HepG2 (cell line): Measurements from ENCODE around the gene ABL2. TPM values are rescaled to one million over a fixed set of nuclear protein-coding genes. Genes with fewer than 3 reads are reported as not detected.

Experiments
- ARNTL ChIP-seq: sonication (generic); formaldehyde crosslinking; IDR thresholded peaks from 2 replicates; pipeline ENCODE4 v1.4.0; 2020; ENCODE audit warnings: mild to moderate bottlenecking, missing genetic modification reagents
- FOXJ3 ChIP-seq: sonication (generic); formaldehyde crosslinking; IDR thresholded peaks from 2 replicates; pipeline ENCODE4 v1.4.0; 2020; ENCODE audit warnings: missing genetic modification reagents, mild to moderate bottlenecking, borderline replicate concordance
- HNRNPH1 ChIP-seq: fragments of 200-400 bp; formaldehyde crosslinking; optimal IDR thresholded peaks from 2 replicates; pipeline ENCODE3; 2017; ENCODE audit warnings: mild to moderate bottlenecking, low read depth, low read length
- KMT2B ChIP-seq: IDR thresholded peaks from 2 replicates; pipeline ENCODE4 v1.6.1; 2016; ENCODE audit warnings: missing genetic modification reagents, missing compliant biosample characterization
- NCOA2 ChIP-seq: sonication (generic); formaldehyde crosslinking; IDR thresholded peaks from 2 replicates; pipeline ENCODE4 v1.8.0; 2022; ENCODE audit warnings: inconsistent platforms
- RORA ChIP-seq: sonication (generic); formaldehyde crosslinking; IDR thresholded peaks from 2 replicates; pipeline ENCODE4 v1.5.0; 2020; ENCODE audit warnings: mild to moderate bottlenecking, missing genetic modification reagents, moderate library complexity
- TBL1XR1 ChIP-seq: fragments of 150-350 bp; IDR thresholded peaks from 2 replicates; pipeline ENCODE4 v1.6.1; 2014; ENCODE audit warnings: borderline replicate concordance, low read length; ENCODE audit not compliant: partially characterized antibody
- TSC22D2 ChIP-seq: sonication (generic); formaldehyde crosslinking; IDR thresholded peaks from 2 replicates; pipeline ENCODE4 v1.5.1; 2020; ENCODE audit warnings: missing genetic modification reagents, mild to moderate bottlenecking, borderline replicate concordance
- ZBTB21 ChIP-seq: sonication (generic); formaldehyde crosslinking; IDR thresholded peaks from 2 replicates; pipeline ENCODE4 v1.4.0; 2020; ENCODE audit warnings: missing genetic modification reagents
- ZBTB26 ChIP-seq: IDR thresholded peaks from 2 replicates; pipeline ENCODE4 v1.6.1; 2016; ENCODE audit warnings: missing compliant biosample characterization, missing genetic modification reagents, borderline replicate concordance
- ZBTB4 ChIP-seq: sonication (generic); formaldehyde crosslinking; IDR thresholded peaks from 2 replicates; pipeline ENCODE4 v1.4.0; 2020; ENCODE audit warnings: missing genetic modification reagents, mild to moderate bottlenecking, borderline replicate concordance
- ZBTB8A ChIP-seq: sonication (generic); formaldehyde crosslinking; IDR thresholded peaks from 2 replicates; pipeline ENCODE4 v1.4.0; 2020; ENCODE audit warnings: mild to moderate bottlenecking, low read depth, missing genetic modification reagents, borderline replicate concordance
- ZNF543 ChIP-seq: sonication (generic); formaldehyde crosslinking; IDR thresholded peaks from 2 replicates; pipeline ENCODE4 v1.4.0; 2020; ENCODE audit warnings: mild to moderate bottlenecking, missing genetic modification reagents
- ZNF703 ChIP-seq: sonication (generic); formaldehyde crosslinking; IDR thresholded peaks from 2 replicates; pipeline ENCODE4 v1.5.1; 2020; ENCODE audit warnings: missing genetic modification reagents, mild to moderate bottlenecking, moderate library complexity, borderline replicate concordance
- ZNF75D ChIP-seq: sonication (generic); formaldehyde crosslinking; IDR thresholded peaks from 2 replicates; pipeline ENCODE4 v1.8.1; 2023; ENCODE audit warnings: missing genetic modification reagents, mild to moderate bottlenecking, borderline replicate concordance
- polyA plus RNA-seq, 8 experiments: library from polyadenylated mRNA; depleted of rRNA in 3 of 8; stranded (reverse) in 7 of 8; unstranded in 1 of 8; fragments of >200 nt; fragmentation: Illumina TruSeq in 4 of 8; extraction: Trizol in 4 of 8; gene quantifications; 2 replicates each; pipeline versions ENCODE4 v1.2.1 to v1.2.3, GENCODE V29; 2011 to 2016; ENCODE audit warnings: low read depth in 4 of 8, missing spikeins in 1 of 8, mixed read lengths in 1 of 8; ENCODE audit not compliant: insufficient read depth in 1 of 8
- total RNA-seq, 5 experiments: library from RNA; depleted of rRNA; stranded (reverse); fragments of >200 nt; fragmentation: Illumina TruSeq; extraction: Trizol; gene quantifications; 2 replicates each; pipeline ENCODE4 v1.2.3, GENCODE V29; 2016; ENCODE audit warnings: low read depth in 1 of 5
- TF ChIP-seq, protein P1 (sequence below): sonication (generic); formaldehyde crosslinking; IDR thresholded peaks from 2 replicates; pipeline ENCODE4 v1.5.0; 2020; ENCODE audit warnings: mild to moderate bottlenecking, missing genetic modification reagents, borderline replicate concordance

The ABL2 gene
- total and polyA plus RNA-seq, 2 of the 13 experiments (the other 11 are each of a cell fraction or from before 2014, with no cell fraction given): 5.8 to 6.0 TPM

GRCh38 chr1:179151908-179152682 is 77.4 kb downstream of the ABL2 start (continued):
- TF ChIP-seq, protein P1, sequence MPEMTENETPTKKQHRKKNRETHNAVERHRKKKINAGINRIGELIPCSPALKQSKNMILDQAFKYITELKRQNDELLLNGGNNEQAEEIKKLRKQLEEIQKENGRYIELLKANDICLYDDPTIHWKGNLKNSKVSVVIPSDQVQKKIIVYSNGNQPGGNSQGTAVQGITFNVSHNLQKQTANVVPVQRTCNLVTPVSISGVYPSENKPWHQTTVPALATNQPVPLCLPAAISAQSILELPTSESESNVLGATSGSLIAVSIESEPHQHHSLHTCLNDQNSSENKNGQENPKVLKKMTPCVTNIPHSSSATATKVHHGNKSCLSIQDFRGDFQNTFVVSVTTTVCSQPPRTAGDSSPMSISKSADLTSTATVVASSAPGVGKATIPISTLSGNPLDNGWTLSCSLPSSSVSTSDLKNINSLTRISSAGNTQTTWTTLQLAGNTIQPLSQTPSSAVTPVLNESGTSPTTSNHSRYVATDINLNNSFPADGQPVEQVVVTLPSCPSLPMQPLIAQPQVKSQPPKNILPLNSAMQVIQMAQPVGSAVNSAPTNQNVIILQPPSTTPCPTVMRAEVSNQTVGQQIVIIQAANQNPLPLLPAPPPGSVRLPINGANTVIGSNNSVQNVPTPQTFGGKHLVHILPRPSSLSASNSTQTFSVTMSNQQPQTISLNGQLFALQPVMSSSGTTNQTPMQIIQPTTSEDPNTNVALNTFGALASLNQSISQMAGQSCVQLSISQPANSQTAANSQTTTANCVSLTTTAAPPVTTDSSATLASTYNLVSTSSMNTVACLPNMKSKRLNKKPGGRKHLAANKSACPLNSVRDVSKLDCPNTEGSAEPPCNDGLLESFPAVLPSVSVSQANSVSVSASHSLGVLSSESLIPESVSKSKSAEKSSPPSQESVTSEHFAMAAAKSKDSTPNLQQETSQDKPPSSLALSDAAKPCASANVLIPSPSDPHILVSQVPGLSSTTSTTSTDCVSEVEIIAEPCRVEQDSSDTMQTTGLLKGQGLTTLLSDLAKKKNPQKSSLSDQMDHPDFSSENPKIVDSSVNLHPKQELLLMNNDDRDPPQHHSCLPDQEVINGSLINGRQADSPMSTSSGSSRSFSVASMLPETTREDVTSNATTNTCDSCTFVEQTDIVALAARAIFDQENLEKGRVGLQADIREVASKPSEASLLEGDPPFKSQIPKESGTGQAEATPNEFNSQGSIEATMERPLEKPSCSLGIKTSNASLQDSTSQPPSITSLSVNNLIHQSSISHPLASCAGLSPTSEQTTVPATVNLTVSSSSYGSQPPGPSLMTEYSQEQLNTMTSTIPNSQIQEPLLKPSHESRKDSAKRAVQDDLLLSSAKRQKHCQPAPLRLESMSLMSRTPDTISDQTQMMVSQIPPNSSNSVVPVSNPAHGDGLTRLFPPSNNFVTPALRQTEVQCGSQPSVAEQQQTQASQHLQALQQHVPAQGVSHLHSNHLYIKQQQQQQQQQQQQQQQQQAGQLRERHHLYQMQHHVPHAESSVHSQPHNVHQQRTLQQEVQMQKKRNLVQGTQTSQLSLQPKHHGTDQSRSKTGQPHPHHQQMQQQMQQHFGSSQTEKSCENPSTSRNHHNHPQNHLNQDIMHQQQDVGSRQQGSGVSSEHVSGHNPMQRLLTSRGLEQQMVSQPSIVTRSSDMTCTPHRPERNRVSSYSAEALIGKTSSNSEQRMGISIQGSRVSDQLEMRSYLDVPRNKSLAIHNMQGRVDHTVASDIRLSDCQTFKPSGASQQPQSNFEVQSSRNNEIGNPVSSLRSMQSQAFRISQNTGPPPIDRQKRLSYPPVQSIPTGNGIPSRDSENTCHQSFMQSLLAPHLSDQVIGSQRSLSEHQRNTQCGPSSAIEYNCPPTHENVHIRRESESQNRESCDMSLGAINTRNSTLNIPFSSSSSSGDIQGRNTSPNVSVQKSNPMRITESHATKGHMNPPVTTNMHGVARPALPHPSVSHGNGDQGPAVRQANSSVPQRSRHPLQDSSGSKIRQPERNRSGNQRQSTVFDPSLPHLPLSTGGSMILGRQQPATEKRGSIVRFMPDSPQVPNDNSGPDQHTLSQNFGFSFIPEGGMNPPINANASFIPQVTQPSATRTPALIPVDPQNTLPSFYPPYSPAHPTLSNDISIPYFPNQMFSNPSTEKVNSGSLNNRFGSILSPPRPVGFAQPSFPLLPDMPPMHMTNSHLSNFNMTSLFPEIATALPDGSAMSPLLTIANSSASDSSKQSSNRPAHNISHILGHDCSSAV (CRISPR knock-in tag): no peak
- TF ChIP-seq RORA (CRISPR knock-in tag): no peak
- no peak for TF ChIP-seq ZNF703 (CRISPR knock-in tag)
- TF ChIP-seq HNRNPH1: no peak
- 0 out of 2 replicates have a peak, but pooled peaks have one; percentile 21 for TF ChIP-seq KMT2B
- no peak for TF ChIP-seq ZBTB8A (CRISPR knock-in tag)
- no peak for TF ChIP-seq ZBTB4 (CRISPR knock-in tag)
- no peak for TF ChIP-seq ZNF75D (CRISPR knock-in tag)
- peak; percentile 98 for TF ChIP-seq TBL1XR1
- TF ChIP-seq ARNTL (CRISPR knock-in tag): peak; percentile 30; the same call in 1 of the 2 replicates
- no peak for TF ChIP-seq ZNF543 (CRISPR knock-in tag)
- TF ChIP-seq TSC22D2 (CRISPR knock-in tag): no peak
- no peak for TF ChIP-seq ZBTB26 (CRISPR knock-in tag)
- peak; percentile 96; the same call in 1 of the 2 replicates for TF ChIP-seq FOXJ3 (CRISPR knock-in tag)
- no peak for TF ChIP-seq ZBTB21 (CRISPR knock-in tag)
- peak; percentile 90 for TF ChIP-seq NCOA2 (CRISPR knock-in tag)
